CD4-positive, alpha-beta memory T cell (primary cell): ENCODE results near the gene KCNH1. TPM values are rescaled to one million over a fixed set of nuclear protein-coding genes. Genes with fewer than 3 reads are reported as not detected.

Source experiments
- CTCF ChIA-PET: fragments of 350-600 bp; sonication (Branson Sonifier 250); formaldehyde crosslinking; loops from one replicate; lab custom pipeline; 2021; ENCODE audit warnings: inconsistent platforms; ENCODE audit not compliant: partially characterized antibody; lab: Charles Lee
- POLR2A ChIA-PET: fragments of 350-600 bp; sonication (Branson Sonifier 250); formaldehyde crosslinking; loops from one replicate; lab custom pipeline; 2021; ENCODE audit not compliant: partially characterized antibody; lab: Charles Lee
- DNase-seq, 5 donors: peaks; one replicate each; pipeline versions ENCODE4 v3.0.0 to v3.0.0-alpha.2; 2020 to 2022; ENCODE audit warnings: mixed read lengths in 1 of 5
- H3K27ac ChIP-seq: one replicate; pipeline ENCODE4 v1.7.0; 2013; ENCODE audit warnings: low read depth, low read length
- H3K27me3 ChIP-seq: 2 replicates; pipeline ENCODE4 v1.7.0; 2013; ENCODE audit warnings: mild to moderate bottlenecking, low read length, moderate library complexity; ENCODE audit not compliant: insufficient read depth
- H3K36me3 ChIP-seq: 2 replicates; pipeline ENCODE4 v1.7.0; 2013; ENCODE audit warnings: mild to moderate bottlenecking, low read length, moderate library complexity; ENCODE audit not compliant: insufficient read depth
- H3K4me1 ChIP-seq: 2 replicates; pipeline ENCODE4 v1.7.0; 2013; ENCODE audit warnings: mild to moderate bottlenecking, low read length, moderate library complexity; ENCODE audit not compliant: insufficient read depth
- H3K4me3 ChIP-seq, 2 donors: one replicate each; pipeline ENCODE4 v1.7.0; 2013; ENCODE audit warnings: low read length in 2 of 2, mild to moderate bottlenecking in 1 of 2
- H3K9me3 ChIP-seq, 2 donors: one replicate each; pipeline ENCODE4 v1.7.0; 2013; ENCODE audit warnings: low read length in 2 of 2, control low read depth in 1 of 2; ENCODE audit not compliant: control insufficient read depth in 1 of 2
- H3K27ac Mint-ChIP-seq, 7 donors: one replicate each; pipeline ENCODE4 v1.8.0; 2020 to 2021; ENCODE audit warnings: mixed read lengths in 7 of 7, mild to moderate bottlenecking in 6 of 7, inconsistent platforms in 3 of 7, moderate library complexity in 3 of 7
- H3K27me3 Mint-ChIP-seq, 2 donors: one replicate each; pipeline ENCODE4 v1.8.0; 2020 to 2021; ENCODE audit warnings: mixed read lengths in 2 of 2
- H3K36me3 Mint-ChIP-seq, 2 donors: one replicate each; pipeline ENCODE4 v1.8.0; 2020 to 2021; ENCODE audit warnings: mixed read lengths in 2 of 2, inconsistent platforms in 1 of 2, mild to moderate bottlenecking in 1 of 2
- H3K4me1 Mint-ChIP-seq, 4 donors: one replicate each; pipeline ENCODE4 v1.8.0; 2020 to 2021; ENCODE audit warnings: mixed read lengths in 4 of 4, mild to moderate bottlenecking in 1 of 4
- H3K4me3 Mint-ChIP-seq, 8 donors: one replicate each; pipeline ENCODE4 v1.8.0; 2020 to 2021; ENCODE audit warnings: mixed read lengths in 8 of 8, mild to moderate bottlenecking in 7 of 8, moderate library complexity in 6 of 8, inconsistent platforms in 3 of 8
- H3K9me3 Mint-ChIP-seq, 8 donors: one replicate each; pipeline ENCODE4 v1.8.0; 2020 to 2021; ENCODE audit warnings: mixed read lengths in 8 of 8, mild to moderate bottlenecking in 5 of 8, inconsistent platforms in 3 of 8, moderate library complexity in 1 of 8
- intact Hi-C: fragments of 100-400 bp; cut with micrococcal nuclease; formaldehyde crosslinking; loops from one replicate; pipeline ENCODE4 v1.15.1; 2023
- polyA plus RNA-seq, 2 donors: library from polyadenylated mRNA; unstranded; fragments of 300-500 nt; fragmentation: Illumina TruSeq; gene quantifications; one replicate each; pipeline ENCODE4 v1.2.3, GENCODE V29; 2021
- total RNA-seq, 2 experiments: library from RNA; stranded (reverse); gene quantifications; one replicate each; pipeline ENCODE4 v1.2.3, GENCODE V29; 2021

The KCNH1 gene
- total and polyA plus RNA-seq, 4 experiments from 2014 or later, result not detected

GRCh38 chr1:210707300-210708240, 426.4 kb downstream of the KCNH1 start:
- no peaks in the 10 kb centered on the region for H3K36me3 ChIP-seq
- Mint-ChIP-seq H3K4me3 (peak overlapping the region in 1 of 8 donors; percentile 2), H3K27me3 (no peaks in the 10 kb centered on the region), H3K4me1 (no peaks in the 10 kb centered on the region), H3K27ac (no peak overlapping the region), H3K9me3 (no peaks in the 10 kb centered on the region), H3K36me3 (no peaks in the 10 kb centered on the region)
- H3K27ac ChIP-seq, result no peak overlapping the region
- H3K4me3 ChIP-seq, result no peak overlapping the region
- CTCF ChIA-PET, result interaction anchor here (0.7 kb wide), 1 partner anchor 13 kb away, joined by 3 read pairs; no protein-coding TSS in a partner anchor
- H3K27me3 ChIP-seq, result no peaks in the 10 kb centered on the region
- no peaks in the 10 kb centered on the region for H3K4me1 ChIP-seq
- no peak for DNase-seq
- H3K9me3 ChIP-seq, result no peaks in the 10 kb centered on the region
- intact Hi-C loops, result no loop called here
- POLR2A ChIA-PET, result no interaction called here

- H3K27me3 Mint-ChIP-seq, result no peaks in the 10 kb centered on the region
- H3K36me3 Mint-ChIP-seq, result no peaks in the 10 kb centered on the region
- no peaks in the 10 kb centered on the region for H3K9me3 Mint-ChIP-seq
- no peaks in the 10 kb centered on the region for H3K4me1 Mint-ChIP-seq
- POLR2A ChIA-PET, result no interaction called here
- CTCF ChIA-PET, result no interaction called here
- H3K36me3 ChIP-seq, result no peaks in the 10 kb centered on the region
- H3K27ac Mint-ChIP-seq, result no peak overlapping the region
- DNase-seq, result no peak
- H3K4me3 ChIP-seq, result no peak overlapping the region
- no peaks in the 10 kb centered on the region for H3K4me1 ChIP-seq
- no peaks in the 10 kb centered on the region for H3K27me3 ChIP-seq
- H3K9me3 ChIP-seq, result no peaks in the 10 kb centered on the region
- H3K4me3 Mint-ChIP-seq, result no peak overlapping the region
- intact Hi-C loops, result no loop called here
- H3K27ac ChIP-seq, result no peak overlapping the region
Observed at GRCh38 chr1:210706246-210706645, 427.7 kb downstream of the KCNH1 start.

GRCh38 chr1:210705086-210705485, 428.9 kb downstream of the KCNH1 start:
- Mint-ChIP-seq H3K27me3 (no peaks in the 10 kb centered on the region), H3K4me3 (no peak overlapping the region), H3K36me3 (no peaks in the 10 kb centered on the region), H3K27ac (no peak overlapping the region), H3K4me1 (no peaks in the 10 kb centered on the region), H3K9me3 (no peaks in the 10 kb centered on the region)
- no peak for DNase-seq
- H3K4me3 ChIP-seq, result no peak overlapping the region
- intact Hi-C loops, result no loop called here
- CTCF ChIA-PET, result no interaction called here
- H3K27ac ChIP-seq, result no peak overlapping the region
- POLR2A ChIA-PET, result no interaction called here
- no peaks in the 10 kb centered on the region for H3K27me3 ChIP-seq
- no peaks in the 10 kb centered on the region for H3K36me3 ChIP-seq
- no peaks in the 10 kb centered on the region for H3K4me1 ChIP-seq
- no peaks in the 10 kb centered on the region for H3K9me3 ChIP-seq

DNA sequence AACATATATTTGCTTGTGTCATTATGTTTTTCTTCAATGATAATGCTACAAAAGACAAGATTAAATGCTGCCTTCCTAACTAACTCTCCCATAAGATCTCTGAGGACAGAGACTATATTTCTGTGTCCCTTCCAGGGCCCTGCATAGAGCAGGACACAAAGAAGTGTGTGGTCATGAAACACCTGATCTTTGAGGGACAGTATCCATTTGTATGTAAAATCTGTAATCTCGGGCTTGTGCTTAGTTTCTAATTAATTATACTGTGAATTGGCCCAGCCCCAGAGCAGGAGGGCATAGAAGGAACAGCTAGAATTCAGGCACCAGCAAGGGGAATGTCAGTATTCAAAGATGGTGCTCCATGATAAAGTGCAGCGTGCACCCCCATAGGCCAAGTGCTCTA, 430.4 kb downstream of the KCNH1 start:
- Histone ChIP-seq H3K27me3 (no peaks in the 10 kb centered on the region), H3K27ac (no peak overlapping the region), H3K36me3 (no peaks in the 10 kb centered on the region), H3K4me3 (no peak overlapping the region), H3K4me1 (no peaks in the 10 kb centered on the region), H3K9me3 (no peaks in the 10 kb centered on the region)
- H3K4me1 Mint-ChIP-seq, result no peaks in the 10 kb centered on the region
- H3K4me3 Mint-ChIP-seq, result no peak overlapping the region
- H3K27me3 Mint-ChIP-seq, result no peaks in the 10 kb centered on the region
- DNase-seq, result no peak
- intact Hi-C loops, result no loop called here
- no peaks in the 10 kb centered on the region for H3K9me3 Mint-ChIP-seq
- POLR2A ChIA-PET, result no interaction called here
- no peaks in the 10 kb centered on the region for H3K36me3 Mint-ChIP-seq
- H3K27ac Mint-ChIP-seq, result no peak overlapping the region
- CTCF ChIA-PET, result no interaction called here

DNA sequence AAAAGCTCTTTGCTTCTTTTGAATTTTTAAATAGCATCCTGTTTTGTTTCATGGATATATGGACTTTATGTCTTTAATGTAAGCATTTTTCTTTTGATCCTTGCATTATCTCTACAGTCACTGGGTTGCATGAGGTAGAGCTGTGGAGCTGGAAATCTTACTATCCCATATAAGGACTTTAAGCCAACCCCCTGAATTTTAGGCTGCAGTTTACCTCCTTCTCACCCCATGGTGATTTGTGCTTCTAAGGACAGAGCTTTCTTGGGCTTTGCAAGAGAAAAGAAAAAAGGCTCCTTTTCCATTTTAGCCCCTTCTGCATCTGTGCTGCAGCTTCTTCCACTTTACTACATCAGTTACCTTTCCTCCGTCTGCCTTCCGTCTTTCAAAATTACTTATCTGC, 431.4 kb downstream of the KCNH1 start:
- Mint-ChIP-seq H3K4me3 (no peak overlapping the region), H3K9me3 (no peaks in the 10 kb centered on the region), H3K27me3 (peaks cover 0 to 3% of the 10 kb centered on the region in 2 donors), H3K36me3 (peaks cover 0 to 5% of the 10 kb centered on the region in 2 donors), H3K4me1 (no peaks in the 10 kb centered on the region), H3K27ac (no peak overlapping the region)
- no peak overlapping the region for H3K27ac ChIP-seq
- intact Hi-C loops, result no loop called here
- CTCF ChIA-PET, result no interaction called here
- no peaks in the 10 kb centered on the region for H3K9me3 ChIP-seq
- no peaks in the 10 kb centered on the region for H3K36me3 ChIP-seq
- no peaks in the 10 kb centered on the region for H3K4me1 ChIP-seq
- H3K4me3 ChIP-seq, result no peak overlapping the region
- POLR2A ChIA-PET, result no interaction called here
- no peak for DNase-seq
- H3K27me3 ChIP-seq, result no peaks in the 10 kb centered on the region

DNA sequence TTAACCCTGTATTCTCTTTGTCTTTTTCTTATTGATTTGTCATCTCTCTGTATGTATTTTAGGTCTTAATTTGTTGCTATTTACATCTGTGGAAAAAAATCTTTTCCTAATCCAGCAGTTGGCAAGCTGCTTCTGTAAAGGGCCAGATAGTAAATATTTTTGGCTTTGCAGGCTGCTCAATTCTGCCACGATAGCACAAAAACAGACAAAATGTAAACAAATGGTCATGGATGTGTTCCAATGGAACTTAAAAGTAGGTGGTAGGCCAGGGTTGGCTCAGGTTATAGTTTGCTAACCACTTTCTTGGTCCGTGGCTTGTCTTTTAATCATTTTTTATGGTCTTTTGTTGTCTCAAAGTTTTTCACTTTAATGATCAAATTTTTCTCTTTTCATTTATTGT, 433.4 kb downstream of the KCNH1 start:
- no peak overlapping the region for H3K27ac ChIP-seq
- H3K36me3 ChIP-seq, result no peaks in the 10 kb centered on the region
- no peak overlapping the region for H3K4me3 ChIP-seq
- intact Hi-C loops, result no loop called here
- H3K4me1 ChIP-seq, result no peaks in the 10 kb centered on the region
- Mint-ChIP-seq H3K4me3 (no peak overlapping the region), H3K9me3 (no peaks in the 10 kb centered on the region), H3K27ac (no peak overlapping the region), H3K27me3 (peaks cover 0 to 3% of the 10 kb centered on the region in 2 donors), H3K4me1 (no peaks in the 10 kb centered on the region), H3K36me3 (peaks cover 0 to 5% of the 10 kb centered on the region in 2 donors)
- H3K27me3 ChIP-seq, result no peaks in the 10 kb centered on the region
- H3K9me3 ChIP-seq, result no peaks in the 10 kb centered on the region
- ChIA-PET POLR2A (no interaction called here), CTCF (no interaction called here)
- DNase-seq, result no peak

- Histone ChIP-seq H3K27me3 (no peaks in the 10 kb centered on the region), H3K9me3 (no peaks in the 10 kb centered on the region), H3K4me1 (no peaks in the 10 kb centered on the region), H3K27ac (no peak overlapping the region), H3K4me3 (no peak overlapping the region), H3K36me3 (no peaks in the 10 kb centered on the region)
- ChIA-PET CTCF (no interaction called here), POLR2A (no interaction called here)
- Mint-ChIP-seq H3K4me1 (no peaks in the 10 kb centered on the region), H3K4me3 (no peak overlapping the region), H3K27ac (no peak overlapping the region), H3K27me3 (peaks cover 0 to 3% of the 10 kb centered on the region in 2 donors), H3K36me3 (peaks cover 0 to 5% of the 10 kb centered on the region in 2 donors), H3K9me3 (no peaks in the 10 kb centered on the region)
- DNase-seq, result no peak
- intact Hi-C loops, result no loop called here
Observed at GRCh38 chr1:210700083-210700482, 433.9 kb downstream of the KCNH1 start.
